Measurements from ENCODE around the gene LEUTX.
A peak's percentile ranks its signal among the peaks of the same experiment; 100 is the strongest.

LEUTX gene

GRCh38 chr19:39824143-39825092, 45.8 kb downstream of the LEUTX start:
- peak overlapping the region; percentile 47 for H3K9ac ChIP-seq (ENCODE audit: low read length)
- no peaks in the 10 kb centered on the region for H3K79me2 ChIP-seq (ENCODE audit: insufficient read depth, low read length)
- peak overlapping the region; percentile 68 for H3K4me3 ChIP-seq (ENCODE audit: low read depth, low read length, poor library complexity, severe bottlenecking)
- TF ChIP-seq, protein P1, sequence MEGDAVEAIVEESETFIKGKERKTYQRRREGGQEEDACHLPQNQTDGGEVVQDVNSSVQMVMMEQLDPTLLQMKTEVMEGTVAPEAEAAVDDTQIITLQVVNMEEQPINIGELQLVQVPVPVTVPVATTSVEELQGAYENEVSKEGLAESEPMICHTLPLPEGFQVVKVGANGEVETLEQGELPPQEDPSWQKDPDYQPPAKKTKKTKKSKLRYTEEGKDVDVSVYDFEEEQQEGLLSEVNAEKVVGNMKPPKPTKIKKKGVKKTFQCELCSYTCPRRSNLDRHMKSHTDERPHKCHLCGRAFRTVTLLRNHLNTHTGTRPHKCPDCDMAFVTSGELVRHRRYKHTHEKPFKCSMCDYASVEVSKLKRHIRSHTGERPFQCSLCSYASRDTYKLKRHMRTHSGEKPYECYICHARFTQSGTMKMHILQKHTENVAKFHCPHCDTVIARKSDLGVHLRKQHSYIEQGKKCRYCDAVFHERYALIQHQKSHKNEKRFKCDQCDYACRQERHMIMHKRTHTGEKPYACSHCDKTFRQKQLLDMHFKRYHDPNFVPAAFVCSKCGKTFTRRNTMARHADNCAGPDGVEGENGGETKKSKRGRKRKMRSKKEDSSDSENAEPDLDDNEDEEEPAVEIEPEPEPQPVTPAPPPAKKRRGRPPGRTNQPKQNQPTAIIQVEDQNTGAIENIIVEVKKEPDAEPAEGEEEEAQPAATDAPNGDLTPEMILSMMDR (IDR thresholded peaks at IDR 0.05; ENCODE audit: low read length): no peak
- TF ChIP-seq EZH2 (IDR thresholded peaks at IDR 0.05; ENCODE audit: borderline replicate concordance, low read length): no peak
- H3K4me1 ChIP-seq (ENCODE audit: insufficient read depth, low read length, severe bottlenecking): peaks cover 7% of the 10 kb centered on the region
- H3K9me2 ChIP-seq (ENCODE audit: low read depth, low read length): no peaks in the 10 kb centered on the region
- no peaks in the 10 kb centered on the region for H3K9me3 ChIP-seq (ENCODE audit: low read length)
- H3F3A ChIP-seq (ENCODE audit: insufficient read depth, low read length): no peaks in the 10 kb centered on the region
- no peak overlapping the region for H2AFZ ChIP-seq (ENCODE audit: low read length)
- H3K27me3 ChIP-seq (ENCODE audit: insufficient read depth, low read length): no peaks in the 10 kb centered on the region
- peaks cover 41% of the 10 kb centered on the region for H3K36me3 ChIP-seq (ENCODE audit: insufficient read depth, low read length)
- peak overlapping the region; percentile 28 for H3K27ac ChIP-seq (ENCODE audit: low read depth, low read length, poor library complexity, severe bottlenecking)
- no peaks in the 10 kb centered on the region for H4K20me1 ChIP-seq (ENCODE audit: insufficient read depth, low read length)
- peak overlapping the region; percentile 71 for H3K4me2 ChIP-seq (ENCODE audit: low read length)

DNA sequence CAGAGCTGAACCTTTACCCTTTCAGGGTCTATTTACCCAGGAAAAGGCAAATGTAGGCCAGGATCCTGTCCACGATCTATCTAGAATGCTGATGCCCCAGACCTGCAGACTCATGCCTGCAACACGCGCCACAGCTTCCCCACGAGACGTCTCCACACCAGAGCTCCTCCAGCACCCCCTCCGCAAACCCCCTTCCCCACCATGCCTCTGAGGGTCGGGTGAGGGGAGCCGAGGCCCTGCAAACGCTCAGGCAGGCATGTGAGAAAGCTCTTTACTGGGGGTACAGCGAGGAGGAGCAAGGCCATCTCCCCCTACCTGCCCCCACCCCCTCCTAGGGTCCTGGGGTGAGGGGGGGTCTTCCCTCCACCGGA, 46.4 kb downstream of the LEUTX start:
- Histone ChIP-seq H3K9me3 (ENCODE audit: low read length) (no peaks in the 10 kb centered on the region), H2AFZ (ENCODE audit: low read length) (no peak overlapping the region), H3K4me3 (ENCODE audit: low read depth, low read length, poor library complexity, severe bottlenecking) (peak overlapping the region; percentile 68), H3K27me3 (ENCODE audit: insufficient read depth, low read length) (no peaks in the 10 kb centered on the region), H3K4me2 (ENCODE audit: low read length) (peak overlapping the region; percentile 29; the same call in 1 of the 2 replicates), H3K4me1 (ENCODE audit: insufficient read depth, low read length, severe bottlenecking) (peaks cover 7% of the 10 kb centered on the region), H3K36me3 (ENCODE audit: insufficient read depth, low read length) (peaks cover 47% of the 10 kb centered on the region), H3K9me2 (ENCODE audit: low read depth, low read length) (no peaks in the 10 kb centered on the region), H3F3A (ENCODE audit: insufficient read depth, low read length) (no peaks in the 10 kb centered on the region), H4K20me1 (ENCODE audit: insufficient read depth, low read length) (no peaks in the 10 kb centered on the region), H3K27ac (ENCODE audit: low read depth, low read length, poor library complexity, severe bottlenecking) (peak overlapping the region; percentile 28), H3K79me2 (ENCODE audit: insufficient read depth, low read length) (no peaks in the 10 kb centered on the region), H3K9ac (ENCODE audit: low read length) (no peak overlapping the region; the same call in 1 of the 2 replicates)
- TF ChIP-seq EZH2 (IDR thresholded peaks at IDR 0.05; ENCODE audit: borderline replicate concordance, low read length): no peak
- TF ChIP-seq, protein P1 (IDR thresholded peaks at IDR 0.05; ENCODE audit: low read length): no peak

DNA sequence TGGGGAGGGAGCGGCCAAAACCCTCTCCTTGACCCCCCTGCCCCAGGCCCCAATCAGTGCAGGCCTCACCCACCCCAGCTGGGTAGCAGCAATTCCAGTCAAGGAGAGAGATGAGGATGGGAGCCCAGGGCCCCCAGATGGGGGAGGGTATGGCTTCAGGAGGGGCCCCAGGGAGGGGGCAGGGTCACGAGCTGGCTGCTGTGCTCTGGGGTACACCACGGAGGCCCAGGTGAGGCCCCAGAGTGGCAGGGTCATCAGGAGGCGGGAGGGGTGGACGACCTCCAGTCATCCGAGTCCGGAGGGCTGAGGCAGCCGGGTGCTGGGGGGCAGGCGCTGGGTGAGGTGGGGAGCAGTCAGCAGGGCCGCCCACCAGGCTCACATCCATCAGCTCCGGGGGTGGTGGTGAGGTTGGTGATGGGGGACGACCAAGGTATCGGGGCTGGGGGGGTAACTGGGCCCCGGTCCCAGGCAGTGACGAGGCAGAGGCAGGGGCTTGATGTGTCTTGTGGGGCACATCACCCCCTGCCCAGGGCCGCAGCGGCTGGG, 47.0 kb downstream of the LEUTX start:
- H3K36me3 ChIP-seq (ENCODE audit: insufficient read depth, low read length): peaks cover 53% of the 10 kb centered on the region
- no peaks in the 10 kb centered on the region for H4K20me1 ChIP-seq (ENCODE audit: insufficient read depth, low read length)
- no peaks in the 10 kb centered on the region for H3K27me3 ChIP-seq (ENCODE audit: insufficient read depth, low read length)
- no peak for TF ChIP-seq EZH2 (IDR thresholded peaks at IDR 0.05; ENCODE audit: borderline replicate concordance, low read length)
- TF ChIP-seq, protein P1 (IDR thresholded peaks at IDR 0.05; ENCODE audit: low read length): no peak
- H3F3A ChIP-seq (ENCODE audit: insufficient read depth, low read length): no peaks in the 10 kb centered on the region
- no peak overlapping the region for H3K4me2 ChIP-seq (ENCODE audit: low read length)
- no peaks in the 10 kb centered on the region for H3K9me3 ChIP-seq (ENCODE audit: low read length)
- no peak overlapping the region for H3K4me3 ChIP-seq (ENCODE audit: low read depth, low read length, poor library complexity, severe bottlenecking)
- H3K9me2 ChIP-seq (ENCODE audit: low read depth, low read length): no peaks in the 10 kb centered on the region
- no peak overlapping the region for H3K27ac ChIP-seq (ENCODE audit: low read depth, low read length, poor library complexity, severe bottlenecking)
- H3K4me1 ChIP-seq (ENCODE audit: insufficient read depth, low read length, severe bottlenecking): peaks cover 7% of the 10 kb centered on the region
- H2AFZ ChIP-seq (ENCODE audit: low read length): no peak overlapping the region
- no peak overlapping the region for H3K9ac ChIP-seq (ENCODE audit: low read length)
- H3K79me2 ChIP-seq (ENCODE audit: insufficient read depth, low read length): no peaks in the 10 kb centered on the region
